HepG2 (cell line): Measurements from ENCODE around the gene PGPEP1. TPM values are rescaled to one million over a fixed set of nuclear protein-coding genes. Genes with fewer than 3 reads are reported as not detected.

Experiments used
- ASH2L ChIP-seq: fragments of 300-600, 200-600 bp; sonication (generic); IDR thresholded peaks from 2 replicates; pipeline ENCODE4 v1.7.0; 2017; ENCODE audit warnings: low read depth, mild to moderate bottlenecking, moderate library complexity, mixed read lengths, low read length; ENCODE audit not compliant: insufficient read length
- BCL6 ChIP-seq: IDR thresholded peaks from 2 replicates; pipeline ENCODE4 v1.6.1; 2016; ENCODE audit warnings: missing genetic modification reagents, missing compliant biosample characterization
- GATAD2A ChIP-seq: IDR thresholded peaks from 2 replicates; pipeline ENCODE4 v1.6.1; 2016
- HOXA3 ChIP-seq: sonication (generic); formaldehyde crosslinking; IDR thresholded peaks from 2 replicates; pipeline ENCODE4 v1.5.0; 2020; ENCODE audit warnings: missing genetic modification reagents
- MXI1 ChIP-seq: IDR thresholded peaks from 3 replicates; pipeline ENCODE4 v1.6.1; 2012; ENCODE audit warnings: low read depth, low read length, inconsistent platforms, borderline replicate concordance
- NR2F1 ChIP-seq, 2 experiments: fragments of 450-650 bp in 1 of 2; formaldehyde crosslinking in 1 of 2; IDR thresholded peaks; 2 replicates each; pipeline versions ENCODE4 v1.5.0 to v1.6.1; 2016 to 2020; ENCODE audit warnings: mild to moderate bottlenecking in 1 of 2, missing compliant biosample characterization in 1 of 2, missing genetic modification reagents in 1 of 2, moderate library complexity in 1 of 2
- PPARG ChIP-seq: conservative IDR thresholded peaks from 2 replicates; pipeline ENCODE4 v1.6.1; 2016; ENCODE audit warnings: missing biosample characterization, missing genetic modification reagents
- SALL2 ChIP-seq: sonication (generic); formaldehyde crosslinking; IDR thresholded peaks from 2 replicates; pipeline ENCODE4 v1.8.1; 2023; ENCODE audit warnings: mild to moderate bottlenecking, missing genetic modification reagents, inconsistent platforms
- TCF7L2 ChIP-seq: IDR thresholded peaks from 2 replicates; pipeline ENCODE4 v1.6.1; 2011; ENCODE audit warnings: mild to moderate bottlenecking, low read depth, low read length, moderate library complexity
- ZFP90 ChIP-seq: sonication (generic); formaldehyde crosslinking; IDR thresholded peaks from 2 replicates; pipeline ENCODE4 v1.8.0; 2022; ENCODE audit warnings: missing genetic modification reagents, mild to moderate bottlenecking, inconsistent platforms, borderline replicate concordance
- ZNF234 ChIP-seq: sonication (generic); formaldehyde crosslinking; conservative IDR thresholded peaks from 2 replicates; pipeline ENCODE4 v1.5.1; 2020; ENCODE audit warnings: mild to moderate bottlenecking, missing genetic modification reagents
- ZNF335 ChIP-seq: sonication (generic); formaldehyde crosslinking; IDR thresholded peaks from 2 replicates; pipeline ENCODE4 v1.4.0; 2020; ENCODE audit warnings: missing genetic modification reagents
- ZNF883 ChIP-seq: sonication (generic); formaldehyde crosslinking; IDR thresholded peaks from 2 replicates; pipeline ENCODE4 v1.5.1; 2020; ENCODE audit warnings: mild to moderate bottlenecking, missing genetic modification reagents; ENCODE audit errors: not compliant biosample characterization
- ZSCAN22 ChIP-seq: sonication (generic); formaldehyde crosslinking; IDR thresholded peaks from 2 replicates; pipeline ENCODE4 v1.4.0; 2020; ENCODE audit warnings: mild to moderate bottlenecking, missing genetic modification reagents
- polyA plus RNA-seq, 8 experiments: library from polyadenylated mRNA; depleted of rRNA in 3 of 8; stranded (reverse) in 7 of 8; unstranded in 1 of 8; fragments of >200 nt; fragmentation: Illumina TruSeq in 4 of 8; extraction: Trizol in 4 of 8; gene quantifications; 2 replicates each; pipeline versions ENCODE4 v1.2.1 to v1.2.3, GENCODE V29; 2011 to 2016; ENCODE audit warnings: low read depth in 4 of 8, missing spikeins in 1 of 8, mixed read lengths in 1 of 8; ENCODE audit not compliant: insufficient read depth in 1 of 8
- total RNA-seq, 5 experiments: library from RNA; depleted of rRNA; stranded (reverse); fragments of >200 nt; fragmentation: Illumina TruSeq; extraction: Trizol; gene quantifications; 2 replicates each; pipeline ENCODE4 v1.2.3, GENCODE V29; 2016; ENCODE audit warnings: low read depth in 1 of 5
- TF ChIP-seq, protein P1 (sequence below): sonication (generic); formaldehyde crosslinking; IDR thresholded peaks from 2 replicates; pipeline ENCODE4 v1.9.0; 2021; ENCODE audit warnings: missing genetic modification reagents, borderline replicate concordance
- TF ChIP-seq, protein P2 (sequence below): sonication (generic); formaldehyde crosslinking; IDR thresholded peaks from 2 replicates; pipeline ENCODE4 v1.8.1; 2022; ENCODE audit warnings: low read depth, mild to moderate bottlenecking, missing genetic modification reagents
- TF ChIP-seq, protein P3 (sequence below), 2 experiments: sonication (generic) in 1 of 2; formaldehyde crosslinking in 1 of 2; IDR thresholded peaks; 2 replicates each; pipeline versions ENCODE4 v1.5.1 to v1.6.1; 2011 to 2020; ENCODE audit warnings: borderline replicate concordance in 1 of 2, low read depth in 1 of 2, low read length in 1 of 2, mild to moderate bottlenecking in 1 of 2, missing genetic modification reagents in 1 of 2, moderate library complexity in 1 of 2
- TF ChIP-seq, protein P4 (sequence below): IDR thresholded peaks from 2 replicates; pipeline ENCODE4 v1.6.1; 2016; ENCODE audit warnings: low read depth

PGPEP1 gene
- total and polyA plus RNA-seq, 2 of the 13 experiments (the other 11 are each of a cell fraction or from before 2014, with no cell fraction given): 53.1 to 56.6 TPM

DNA sequence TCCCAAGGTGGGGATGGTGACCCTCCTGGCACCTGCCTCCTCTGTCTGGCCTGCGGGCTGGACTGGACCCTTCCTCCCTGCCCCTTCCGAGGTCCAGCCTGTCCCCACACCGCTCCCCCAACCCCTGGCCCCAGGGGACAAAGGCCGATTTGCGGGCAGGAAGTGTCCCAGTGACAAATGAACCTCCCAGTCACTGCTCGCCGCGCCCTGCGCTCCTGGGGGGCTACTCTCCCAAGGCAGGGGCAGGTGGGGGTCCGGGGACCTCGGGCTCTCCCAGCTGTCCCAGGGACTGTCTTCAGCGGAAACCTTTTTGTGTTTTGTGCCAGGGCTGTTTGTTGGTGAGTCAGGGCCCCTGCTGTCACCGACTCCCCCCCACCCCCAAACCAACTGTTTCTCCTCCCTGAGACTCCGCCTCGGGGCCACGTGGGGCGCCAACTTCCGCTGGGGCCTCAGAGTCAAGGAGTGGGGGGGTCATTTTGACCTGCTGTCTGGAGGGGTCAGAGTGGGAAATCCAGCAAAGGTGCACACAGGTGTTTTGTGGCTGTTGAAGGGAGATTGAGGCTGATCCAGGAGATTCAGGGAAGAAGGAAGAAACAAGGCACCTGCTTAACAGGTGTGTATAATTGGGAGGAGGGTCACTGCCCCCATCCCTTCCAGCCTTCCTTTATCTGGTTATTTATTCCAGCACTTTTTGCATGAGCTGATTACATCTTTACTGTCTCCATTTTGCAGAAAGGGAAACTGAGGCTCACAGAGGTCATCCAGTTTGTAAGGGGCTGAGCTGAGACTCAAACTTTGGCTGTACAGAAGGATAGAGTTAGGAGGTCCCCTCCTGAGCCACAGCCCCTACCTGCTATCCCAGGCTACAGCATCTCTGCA lies 831 bp downstream of the PGPEP1 start (continued):
- TF ChIP-seq HOXA3 (CRISPR knock-in tag) (peak; percentile 45), ZFP90 (0 out of 2 replicates have a peak, but pooled peaks have one; percentile 32), ZSCAN22 (peak; percentile 84; the same call in 1 of the 2 replicates), PPARG (CRISPR knock-in tag) (0 out of 2 replicates have a peak, but pooled peaks have one; percentile 29), ASH2L (peak; percentile 84), GATAD2A (CRISPR knock-in tag) (peak; percentile 64), BCL6 (peak; percentile 18; the same call in 1 of the 2 replicates), ZNF883 (CRISPR knock-in tag) (no peak), SALL2 (0 out of 2 replicates have a peak, but pooled peaks have one; percentile 11), ZNF234 (CRISPR knock-in tag) (no peak), MXI1 (peak; percentile 53; the same call in 1 of the 3 replicates), NR2F1 (CRISPR knock-in tag; IDR thresholded peaks at IDR 0.05) (0 out of 4 replicates have a peak, but pooled peaks of 1 of the 2 experiments have one; percentile 29), TCF7L2 (no peak), ZNF335 (CRISPR knock-in tag) (no peak)
- TF ChIP-seq, protein P1, sequence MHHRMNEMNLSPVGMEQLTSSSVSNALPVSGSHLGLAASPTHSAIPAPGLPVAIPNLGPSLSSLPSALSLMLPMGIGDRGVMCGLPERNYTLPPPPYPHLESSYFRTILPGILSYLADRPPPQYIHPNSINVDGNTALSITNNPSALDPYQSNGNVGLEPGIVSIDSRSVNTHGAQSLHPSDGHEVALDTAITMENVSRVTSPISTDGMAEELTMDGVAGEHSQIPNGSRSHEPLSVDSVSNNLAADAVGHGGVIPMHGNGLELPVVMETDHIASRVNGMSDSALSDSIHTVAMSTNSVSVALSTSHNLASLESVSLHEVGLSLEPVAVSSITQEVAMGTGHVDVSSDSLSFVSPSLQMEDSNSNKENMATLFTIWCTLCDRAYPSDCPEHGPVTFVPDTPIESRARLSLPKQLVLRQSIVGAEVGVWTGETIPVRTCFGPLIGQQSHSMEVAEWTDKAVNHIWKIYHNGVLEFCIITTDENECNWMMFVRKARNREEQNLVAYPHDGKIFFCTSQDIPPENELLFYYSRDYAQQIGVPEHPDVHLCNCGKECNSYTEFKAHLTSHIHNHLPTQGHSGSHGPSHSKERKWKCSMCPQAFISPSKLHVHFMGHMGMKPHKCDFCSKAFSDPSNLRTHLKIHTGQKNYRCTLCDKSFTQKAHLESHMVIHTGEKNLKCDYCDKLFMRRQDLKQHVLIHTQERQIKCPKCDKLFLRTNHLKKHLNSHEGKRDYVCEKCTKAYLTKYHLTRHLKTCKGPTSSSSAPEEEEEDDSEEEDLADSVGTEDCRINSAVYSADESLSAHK (CRISPR knock-in tag): no peak
- TF ChIP-seq, protein P2, sequence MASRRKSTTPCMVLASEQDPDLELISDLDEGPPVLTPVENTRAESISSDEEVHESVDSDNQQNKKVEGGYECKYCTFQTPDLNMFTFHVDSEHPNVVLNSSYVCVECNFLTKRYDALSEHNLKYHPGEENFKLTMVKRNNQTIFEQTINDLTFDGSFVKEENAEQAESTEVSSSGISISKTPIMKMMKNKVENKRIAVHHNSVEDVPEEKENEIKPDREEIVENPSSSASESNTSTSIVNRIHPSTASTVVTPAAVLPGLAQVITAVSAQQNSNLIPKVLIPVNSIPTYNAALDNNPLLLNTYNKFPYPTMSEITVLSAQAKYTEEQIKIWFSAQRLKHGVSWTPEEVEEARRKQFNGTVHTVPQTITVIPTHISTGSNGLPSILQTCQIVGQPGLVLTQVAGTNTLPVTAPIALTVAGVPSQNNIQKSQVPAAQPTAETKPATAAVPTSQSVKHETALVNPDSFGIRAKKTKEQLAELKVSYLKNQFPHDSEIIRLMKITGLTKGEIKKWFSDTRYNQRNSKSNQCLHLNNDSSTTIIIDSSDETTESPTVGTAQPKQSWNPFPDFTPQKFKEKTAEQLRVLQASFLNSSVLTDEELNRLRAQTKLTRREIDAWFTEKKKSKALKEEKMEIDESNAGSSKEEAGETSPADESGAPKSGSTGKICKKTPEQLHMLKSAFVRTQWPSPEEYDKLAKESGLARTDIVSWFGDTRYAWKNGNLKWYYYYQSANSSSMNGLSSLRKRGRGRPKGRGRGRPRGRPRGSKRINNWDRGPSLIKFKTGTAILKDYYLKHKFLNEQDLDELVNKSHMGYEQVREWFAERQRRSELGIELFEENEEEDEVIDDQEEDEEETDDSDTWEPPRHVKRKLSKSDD (CRISPR knock-in tag): 0 out of 2 replicates have a peak, but pooled peaks have one; percentile 45
- TF ChIP-seq, protein P3, sequence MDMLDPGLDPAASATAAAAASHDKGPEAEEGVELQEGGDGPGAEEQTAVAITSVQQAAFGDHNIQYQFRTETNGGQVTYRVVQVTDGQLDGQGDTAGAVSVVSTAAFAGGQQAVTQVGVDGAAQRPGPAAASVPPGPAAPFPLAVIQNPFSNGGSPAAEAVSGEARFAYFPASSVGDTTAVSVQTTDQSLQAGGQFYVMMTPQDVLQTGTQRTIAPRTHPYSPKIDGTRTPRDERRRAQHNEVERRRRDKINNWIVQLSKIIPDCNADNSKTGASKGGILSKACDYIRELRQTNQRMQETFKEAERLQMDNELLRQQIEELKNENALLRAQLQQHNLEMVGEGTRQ (IDR thresholded peaks at IDR 0.05; ENCODE audit: low read depth, low read length): peak; percentile 27; the same call in 1 of the 2 replicates
- TF ChIP-seq, protein P3 (CRISPR knock-in tag; IDR thresholded peaks at IDR 0.05; ENCODE audit: borderline replicate concordance): peak; percentile 85; the same call in 1 of the 2 replicates
- TF ChIP-seq, protein P4, sequence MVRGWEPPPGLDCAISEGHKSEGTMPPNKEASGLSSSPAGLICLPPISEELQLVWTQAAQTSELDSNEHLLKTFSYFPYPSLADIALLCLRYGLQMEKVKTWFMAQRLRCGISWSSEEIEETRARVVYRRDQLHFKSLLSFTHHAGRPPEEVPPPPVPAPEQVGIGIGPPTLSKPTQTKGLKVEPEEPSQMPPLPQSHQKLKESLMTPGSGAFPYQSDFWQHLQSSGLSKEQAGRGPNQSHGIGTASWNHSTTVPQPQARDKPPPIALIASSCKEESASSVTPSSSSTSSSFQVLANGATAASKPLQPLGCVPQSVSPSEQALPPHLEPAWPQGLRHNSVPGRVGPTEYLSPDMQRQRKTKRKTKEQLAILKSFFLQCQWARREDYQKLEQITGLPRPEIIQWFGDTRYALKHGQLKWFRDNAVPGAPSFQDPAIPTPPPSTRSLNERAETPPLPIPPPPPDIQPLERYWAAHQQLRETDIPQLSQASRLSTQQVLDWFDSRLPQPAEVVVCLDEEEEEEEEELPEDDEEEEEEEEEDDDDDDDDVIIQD (CRISPR knock-in tag): 0 out of 2 replicates have a peak, but pooled peaks have one; percentile 16
